Cardiac septum (tissue), 1 donor: Measurements from ENCODE around the gene HSPA9. TPM values are rescaled to one million over a fixed set of nuclear protein-coding genes. Genes with fewer than 3 reads are reported as not detected.

Source experiments
- DNase-seq: peaks from one replicate; pipeline ENCODE4 v3.0.0-alpha.2; 2020; ENCODE audit warnings: low spot score
- intact Hi-C: fragments of 100-400 bp; cut with DNase I; formaldehyde crosslinking; loops from one replicate; pipeline ENCODE4 v1.14.0; 2022
- total RNA-seq: library from RNA; stranded (reverse); fragmentation: NEBNext Ultra II Directional; extraction: Animal tissue kit (Norgen Biotek cat#: 25700); gene quantifications from one replicate; pipeline ENCODE4 v1.2.1, GENCODE V29; 2021
- donor health status: DM: no; HTN: no; CAD: no.

HSPA9 gene
- total RNA-seq, 1 donor from 2014 or later, result 274 TPM

DNA sequence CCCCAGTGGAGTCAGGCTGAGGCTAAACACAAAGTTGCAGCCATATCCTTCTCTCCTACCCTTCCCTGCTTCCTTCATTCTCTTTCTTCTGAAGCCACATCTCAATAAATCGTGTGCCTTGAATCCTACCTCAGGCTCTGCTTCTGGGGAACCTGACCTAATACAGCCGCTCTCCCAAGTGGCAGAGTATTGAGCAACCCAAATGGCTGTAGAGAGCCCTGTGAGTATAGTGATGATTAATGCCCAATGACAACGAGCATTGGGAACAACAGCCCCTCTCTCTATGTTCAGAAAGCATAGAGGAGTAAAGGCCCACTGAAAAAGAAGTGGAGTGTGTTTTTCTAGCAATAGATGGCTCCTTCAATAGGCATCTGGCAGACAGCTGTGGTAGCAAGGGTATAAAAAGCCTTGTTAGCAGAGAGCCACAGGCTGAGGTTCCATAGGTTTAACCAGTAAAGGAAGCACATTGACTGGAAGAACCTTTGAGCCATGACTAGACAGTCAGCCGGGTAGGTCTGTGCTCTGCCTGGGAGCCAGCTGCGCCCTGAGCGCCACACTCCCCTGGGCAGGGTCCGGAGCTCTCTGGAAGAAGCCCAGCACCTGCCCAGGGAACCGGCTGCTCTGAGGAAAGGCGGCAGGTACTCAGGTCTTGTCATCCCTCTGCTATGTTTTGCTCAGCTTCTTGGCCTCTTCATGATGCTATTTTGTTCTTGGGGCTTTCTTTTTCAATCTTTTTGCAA is 22.6 kb upstream of the HSPA9 start:
- intact Hi-C loops, result no loop called here
- no peak for DNase-seq

GRCh38 chr5:138596105-138596881 is 21.1 kb upstream of the HSPA9 start:
- intact Hi-C loops, result no loop called here
- no peak for DNase-seq

DNA sequence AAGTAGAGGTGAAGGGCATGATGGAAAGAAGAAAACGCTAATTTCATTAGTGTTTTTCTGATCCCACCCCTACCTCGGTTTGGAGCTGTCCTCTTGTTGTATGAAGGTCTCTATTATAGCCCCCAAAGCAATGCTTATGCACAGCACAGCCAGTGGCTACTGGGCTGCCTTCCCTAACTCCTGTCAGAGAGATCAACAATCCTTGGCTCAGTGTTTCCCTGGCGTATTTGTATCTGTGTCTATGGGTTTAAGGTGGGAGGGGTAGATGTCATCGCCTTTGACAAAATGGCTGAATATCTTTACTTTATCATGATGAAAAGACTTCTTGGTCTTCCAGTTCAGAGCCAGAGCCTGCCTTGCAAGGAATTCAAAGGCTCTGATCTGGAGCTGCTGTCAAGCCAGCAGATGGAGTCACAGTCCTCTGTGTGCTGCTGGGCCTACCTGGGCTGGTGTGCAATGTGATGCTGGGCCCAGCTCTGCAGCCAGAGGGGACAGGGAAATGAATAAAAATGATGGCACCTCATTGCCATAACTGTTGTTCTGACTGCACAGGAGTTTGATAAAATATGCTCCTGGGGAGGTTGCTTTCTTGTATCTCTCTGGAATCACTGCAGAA is 20.1 kb upstream of the HSPA9 start:
- intact Hi-C loops, result no loop called here
- DNase-seq, result no peak

GRCh38 chr5:138594305-138595058 is 19.3 kb upstream of the HSPA9 start:
- DNase-seq, result no peak
- intact Hi-C loops, result no loop called here

DNA sequence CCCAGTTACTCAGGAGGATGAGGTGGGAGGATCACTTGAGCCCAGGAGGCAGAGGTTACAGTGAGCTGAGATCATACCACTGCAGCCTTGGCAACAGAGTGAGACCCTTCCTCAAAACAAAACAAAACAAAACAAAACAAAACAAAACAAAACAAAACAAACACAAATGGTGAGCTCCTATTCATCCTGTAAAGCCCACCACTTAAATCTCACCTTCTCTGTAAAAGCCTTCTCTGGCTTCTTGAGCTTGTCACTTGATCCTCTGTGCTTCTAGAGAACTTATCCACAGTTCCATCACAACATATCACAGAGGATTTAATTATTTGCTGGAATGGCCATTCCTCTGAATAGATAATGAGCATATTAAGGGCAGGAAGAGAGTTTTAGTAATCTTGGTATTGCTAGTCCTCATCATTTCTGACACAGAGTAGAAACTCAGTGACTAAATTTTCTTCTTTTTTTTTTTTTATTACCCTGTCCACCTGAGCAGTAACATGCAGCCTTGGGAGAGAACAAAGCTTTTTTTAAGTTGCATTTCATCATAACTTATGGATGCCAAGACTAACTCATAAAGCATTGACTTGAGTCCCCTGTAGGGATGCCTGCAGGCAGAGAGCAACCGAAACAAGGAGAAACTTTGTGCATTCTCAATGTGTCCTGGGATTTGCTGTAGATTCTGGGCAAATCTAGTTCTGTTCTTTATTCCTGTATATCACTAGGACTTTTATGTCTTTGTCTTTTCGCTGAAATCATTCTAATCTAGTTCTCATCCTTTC is 13.0 kb upstream of the HSPA9 start:
- intact Hi-C loops, result no loop called here
- no peak for DNase-seq

DNA sequence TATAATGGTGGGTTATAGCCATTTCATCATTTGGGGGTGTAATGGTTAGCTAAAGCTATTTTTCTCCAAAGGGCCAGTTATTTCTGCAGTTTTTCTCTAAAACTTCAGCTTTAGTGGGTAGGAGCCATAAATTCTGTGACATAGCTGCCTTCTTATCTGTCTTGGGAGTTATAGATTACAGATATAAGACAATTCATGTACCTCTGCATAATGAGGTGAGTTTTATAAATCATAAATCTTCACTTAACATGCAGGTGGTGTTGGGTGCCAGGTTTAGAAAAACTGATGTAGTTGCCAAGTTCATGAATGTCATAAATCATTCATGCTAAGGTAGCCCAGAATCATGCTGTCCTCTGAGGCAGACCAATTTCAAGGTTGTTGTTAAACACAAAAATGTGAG is 10.0 kb upstream of the HSPA9 start:
- intact Hi-C loops, result no loop called here

DNA sequence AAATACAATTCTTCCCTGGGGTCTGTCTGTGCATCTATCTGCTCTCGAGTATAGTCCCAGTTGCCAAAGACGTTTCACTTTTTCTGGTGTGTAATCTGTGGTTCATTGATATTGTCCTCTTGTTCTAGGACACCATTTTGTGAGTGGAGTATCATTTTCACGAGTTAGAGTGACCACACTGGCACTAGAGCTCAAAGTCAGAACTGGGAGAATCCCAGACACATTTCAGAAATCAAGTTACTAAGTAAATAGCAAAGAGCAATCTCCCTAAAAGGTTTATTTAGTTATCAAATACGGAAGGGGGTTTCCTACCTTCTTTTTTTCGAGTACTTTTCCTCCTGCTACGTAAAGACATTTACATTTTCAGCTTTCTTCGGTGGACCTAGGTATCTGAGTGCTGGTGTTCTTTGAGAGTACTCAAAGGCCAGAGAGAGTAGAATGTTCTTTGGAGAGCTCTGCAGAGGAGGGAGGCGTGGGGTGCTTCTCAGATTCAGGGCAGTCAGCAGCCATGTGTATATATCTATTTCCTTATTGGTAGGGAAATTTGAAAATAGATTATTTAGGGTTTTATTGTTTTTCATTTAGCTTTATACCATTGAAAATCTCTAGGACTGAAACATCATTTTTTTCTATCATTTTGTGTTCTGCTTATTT is 8.9 kb upstream of the HSPA9 start:
- no peak for DNase-seq
- intact Hi-C loops, result no loop called here

More for the DNA sequence above, 10.0 kb upstream of the HSPA9 start:
- no peak for DNase-seq

- intact Hi-C loops, result no loop called here
- DNase-seq, result no peak
These were observed 7.8 kb upstream of the HSPA9 start for GRCh38 chr5:138582959-138583358.

- DNase-seq, result no peak
- intact Hi-C loops, result no loop called here
These were observed 5.6 kb upstream of the HSPA9 start for GRCh38 chr5:138580777-138581176.

- no peak for DNase-seq
- intact Hi-C loops, result no loop called here
These were observed 4.8 kb upstream of the HSPA9 start for GRCh38 chr5:138580001-138580400.

- no peak for DNase-seq
- intact Hi-C loops, result loop anchor here (5.0 kb wide), 2 partner anchors 58 to 173 kb away; partner anchors contain the start of gene CTNNA1
These were observed 4.3 kb upstream of the HSPA9 start for GRCh38 chr5:138579517-138579863.

GRCh38 chr5:138577452-138577851 is 2.3 kb upstream of the HSPA9 start:
- no peak for DNase-seq
- intact Hi-C loops, result loop anchor here (2.0 to 5.0 kb wide), 3 partner anchors 60 to 685 kb away; partner anchors contain the start of gene CTNNA1

GRCh38 chr5:138574744-138575193 is 432 bp downstream of the HSPA9 start:
- intact Hi-C loops, result loop anchor here (1.0 to 5.0 kb wide), 4 partner anchors 31 to 178 kb away; partner anchors contain the start of genes CTNNA1 and ETF1
- DNase-seq, result no peak

DNA sequence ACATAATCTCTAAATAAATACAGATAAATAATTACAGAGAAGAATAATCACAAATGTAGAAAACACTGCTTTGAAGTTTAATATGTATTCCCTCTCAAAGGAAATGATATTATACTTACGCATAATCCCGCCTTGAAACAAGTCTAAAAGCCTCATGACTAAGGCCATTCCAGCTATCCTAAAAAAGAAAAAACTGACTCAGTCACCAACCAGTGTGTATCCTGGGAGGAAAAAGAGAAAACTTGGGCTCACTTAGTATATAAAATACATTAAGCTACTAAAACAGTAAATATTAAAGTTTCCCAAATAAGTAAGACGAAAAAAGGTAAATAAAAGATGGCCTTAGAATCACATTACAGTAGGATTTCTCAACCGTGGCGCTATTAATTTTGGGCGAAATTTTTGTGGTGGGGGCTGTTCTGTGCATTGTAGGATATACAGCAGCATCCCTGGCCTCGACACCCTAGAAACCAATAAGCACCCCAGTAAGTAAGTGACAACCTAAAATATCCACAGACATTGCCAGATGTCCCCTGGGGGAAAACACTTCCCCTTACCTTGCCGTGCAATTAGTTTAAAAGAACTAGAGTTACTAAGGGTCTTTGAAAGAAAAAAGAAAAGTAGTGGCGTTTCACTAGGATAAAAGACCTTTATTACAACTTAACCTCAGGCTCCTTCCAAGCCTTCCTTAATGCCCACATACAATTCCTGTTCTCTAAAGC is 1.1 kb downstream of the HSPA9 start:
- intact Hi-C loops, result no loop called here
- DNase-seq, result no peak

DNA sequence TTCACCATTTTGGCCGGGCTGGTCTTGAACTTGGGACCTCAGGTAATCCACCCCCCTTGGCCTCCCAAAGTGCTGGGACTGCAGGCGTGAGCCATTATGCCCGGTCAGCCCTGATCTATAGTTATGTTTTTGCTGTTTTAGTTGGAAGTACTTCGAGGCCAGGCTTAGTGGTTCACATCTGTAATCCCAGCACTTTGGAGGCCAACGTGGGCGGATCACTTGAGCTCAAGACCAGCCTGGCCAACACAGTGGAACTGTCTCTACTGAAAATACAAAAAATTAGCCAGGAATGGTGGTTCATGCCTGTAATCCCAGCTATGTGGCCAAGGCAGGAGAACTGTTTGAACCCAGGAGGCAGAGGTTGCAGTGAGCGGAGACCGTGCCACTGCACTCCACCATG is 2.0 kb downstream of the HSPA9 start:
- DNase-seq, result no peak
- intact Hi-C loops, result no loop called here

- intact Hi-C loops, result no loop called here
- DNase-seq, result no peak
These were observed 4.3 kb downstream of the HSPA9 start for GRCh38 chr5:138570871-138571270.

DNA sequence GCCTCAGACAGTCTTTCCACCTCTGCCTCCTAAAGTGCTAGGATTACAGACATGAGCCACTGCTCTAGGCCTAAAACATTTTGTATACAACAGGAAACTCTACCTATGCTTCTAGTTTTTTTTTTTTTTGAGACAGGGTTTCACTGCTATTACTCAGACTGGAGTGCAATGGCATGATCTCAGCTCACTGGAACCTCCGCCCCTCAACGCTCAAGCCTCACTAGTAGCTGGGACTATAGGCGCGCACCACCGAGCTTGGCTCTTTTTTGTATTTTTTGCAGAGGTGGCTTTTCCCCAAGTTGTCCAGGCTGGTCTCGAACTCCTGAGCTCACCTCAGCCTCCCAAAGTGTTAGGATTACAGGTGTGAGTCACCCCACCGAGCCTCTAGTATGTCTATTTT is 5.4 kb downstream of the HSPA9 start:
- DNase-seq, result no peak
- intact Hi-C loops, result no loop called here
